Measurements from ENCODE around the gene RDX. TPM values are rescaled to one million over a fixed set of nuclear protein-coding genes. Genes with fewer than 3 reads are reported as not detected.

The RDX gene
- polyA plus RNA-seq, 3 donors = 132 to 165 (median 134) TPM

Other genes starting within 250 kb of the RDX start
- gene ZC3H12C, start 203.2 kb downstream of the RDX start, polyA plus RNA-seq (ENCODE audit: insufficient read length in 3 of 3) = 10 to 100 TPM in 1 of 3 donors, 1 to 10 TPM in 2; 7.3 to 10.8 (median 8.1) TPM
- 10 to 100 TPM; 17.2 to 23.3 (median 20.5) TPM for gene FDX1, start 133.3 kb upstream of the RDX start, polyA plus RNA-seq (ENCODE audit: insufficient read length in 3 of 3)